Jurkat, Clone E6-1 (cell line): ENCODE results near the gene HOXB13. TPM values are rescaled to one million over a fixed set of nuclear protein-coding genes. Genes with fewer than 3 reads are reported as not detected.

Experiments
- DNase-seq: peaks from one replicate; pipeline ENCODE4 v3.0.0-alpha.2; 2011; ENCODE audit warnings: low read depth, low spot score
- H3K4me3 ChIP-seq: 2 replicates; pipeline ENCODE4 v1.5.1; 2011; ENCODE audit warnings: mild to moderate bottlenecking, low read length, control low read depth, moderate library complexity
- polyA plus RNA-seq: library from polyadenylated mRNA; unstranded; fragments of >200 nt; gene quantifications from one replicate; pipeline ENCODE4 v1.2.1, GENCODE V29; 2012; ENCODE audit warnings: missing spikeins; ENCODE audit not compliant: insufficient read length, insufficient read depth

Gene HOXB13
- polyA plus RNA-seq: 1.9 TPM

DNA sequence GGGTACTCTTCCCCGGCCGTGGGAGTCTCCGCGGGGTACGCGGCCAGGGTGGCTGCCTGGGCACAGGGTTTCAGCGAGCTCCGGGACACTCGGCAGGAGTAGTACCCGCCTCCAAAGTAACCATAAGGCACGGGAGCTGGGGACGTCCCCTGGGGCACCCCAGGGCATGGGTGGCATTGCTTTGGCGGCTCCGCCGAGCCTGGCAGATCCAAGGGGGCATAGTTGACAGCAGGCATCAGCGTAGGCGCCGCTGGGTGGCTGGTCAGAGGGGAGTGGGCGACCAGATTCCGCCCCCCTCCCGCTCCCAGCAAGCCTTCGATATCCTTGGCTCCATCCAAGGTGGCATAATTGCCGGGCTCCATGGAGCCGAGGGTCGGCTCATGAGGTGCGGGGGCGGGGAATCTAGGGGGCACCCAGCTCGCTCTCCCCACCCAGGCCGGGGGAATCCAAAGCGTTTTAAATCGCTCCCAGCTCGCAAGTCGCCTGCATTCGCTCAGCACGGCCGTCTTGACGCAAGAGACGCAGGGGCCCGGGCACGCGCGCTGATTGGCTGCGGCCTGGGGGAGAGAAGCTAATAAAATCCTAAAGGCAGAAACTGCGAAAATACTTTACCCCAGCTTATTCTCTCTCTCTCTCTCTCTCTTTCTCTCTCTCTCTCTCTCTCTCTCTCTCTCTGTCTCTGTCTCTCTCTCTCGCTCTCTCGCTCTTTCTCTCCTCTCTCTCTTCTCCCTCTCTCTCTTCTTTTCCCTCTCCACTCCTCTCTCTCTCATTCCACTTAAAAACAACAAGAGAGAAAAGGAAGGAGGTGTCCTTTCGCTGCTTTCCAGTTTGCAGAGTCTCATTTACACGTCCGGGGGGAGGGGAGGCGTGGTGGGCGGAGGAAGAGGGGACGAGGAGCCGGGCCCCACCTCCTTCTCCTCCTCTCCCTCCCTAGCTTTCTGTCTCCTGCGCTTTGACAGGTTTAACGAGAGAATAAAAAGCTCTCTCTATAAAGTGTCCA, at the start of gene HOXB13:
TSS of gene HOXB13 (minus strand) at position 519 of the 1,000 bp plus-strand sequence. CDS start at position 362, 157 bp downstream.
- H3K4me3 ChIP-seq: peak within 1 kb of the TSS; percentile 56
- peak; percentile 59 for DNase-seq

DNA sequence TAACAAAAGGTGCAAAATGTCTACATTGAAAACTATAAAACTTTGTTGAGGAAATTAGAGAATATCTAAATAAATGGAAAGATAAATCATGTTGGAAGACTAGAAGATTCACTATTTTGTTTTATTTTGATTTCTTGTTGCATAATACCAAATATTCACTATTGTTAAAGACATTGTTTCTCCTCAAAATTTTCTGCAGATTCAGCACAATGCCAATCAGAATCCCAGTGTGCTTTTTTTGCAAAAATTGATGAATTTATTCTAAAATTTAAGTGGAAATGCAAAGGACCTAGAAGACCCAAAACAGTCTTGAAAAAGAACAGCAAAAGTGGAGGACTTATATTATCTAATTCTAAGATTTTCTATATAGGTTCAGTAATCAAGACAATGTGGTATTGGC, 48.1 kb upstream of the HOXB13 start:
- DNase-seq: no peak
- no peak overlapping the region for H3K4me3 ChIP-seq

DNA sequence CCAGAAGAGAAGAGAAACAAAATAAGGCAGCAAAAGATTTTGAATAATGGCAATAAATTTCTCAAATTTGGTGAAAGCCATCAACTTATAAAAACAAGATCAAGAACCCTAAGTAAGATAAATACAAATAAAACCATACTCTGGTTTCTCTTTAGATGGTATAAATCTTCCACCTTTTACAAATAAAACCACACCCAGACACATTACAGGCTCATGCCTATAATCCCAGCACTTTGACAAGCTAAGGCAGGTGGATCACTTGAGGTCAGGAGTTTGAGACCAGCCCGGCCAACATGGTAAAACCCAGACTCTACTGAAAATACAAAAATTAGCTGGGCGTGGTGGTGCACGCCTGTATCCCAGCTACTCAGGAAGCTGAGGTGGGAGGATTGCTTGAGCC, 44.7 kb upstream of the HOXB13 start:
- no peak for DNase-seq
- H3K4me3 ChIP-seq: no peak overlapping the region

DNA sequence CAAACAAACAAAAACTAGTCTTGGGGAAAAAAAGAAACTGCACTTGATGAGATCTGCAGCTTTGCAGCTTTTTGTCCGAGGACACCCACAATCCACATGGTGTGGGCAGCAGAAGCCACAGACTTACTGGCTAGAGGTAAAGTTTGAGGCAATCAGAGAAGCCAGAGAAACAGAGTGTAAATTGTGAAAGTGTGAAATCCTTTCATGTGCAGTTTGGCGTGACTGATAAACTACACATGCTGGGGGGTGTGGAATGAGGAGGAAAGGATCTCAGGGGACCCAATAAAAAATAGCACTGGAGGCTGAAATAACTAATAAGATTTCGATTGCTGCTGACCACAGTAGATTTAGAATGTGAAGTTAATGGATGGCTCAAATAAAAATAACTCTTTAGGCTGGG, 42.4 kb upstream of the HOXB13 start:
- H3K4me3 ChIP-seq: no peak overlapping the region
- DNase-seq: no peak

DNA sequence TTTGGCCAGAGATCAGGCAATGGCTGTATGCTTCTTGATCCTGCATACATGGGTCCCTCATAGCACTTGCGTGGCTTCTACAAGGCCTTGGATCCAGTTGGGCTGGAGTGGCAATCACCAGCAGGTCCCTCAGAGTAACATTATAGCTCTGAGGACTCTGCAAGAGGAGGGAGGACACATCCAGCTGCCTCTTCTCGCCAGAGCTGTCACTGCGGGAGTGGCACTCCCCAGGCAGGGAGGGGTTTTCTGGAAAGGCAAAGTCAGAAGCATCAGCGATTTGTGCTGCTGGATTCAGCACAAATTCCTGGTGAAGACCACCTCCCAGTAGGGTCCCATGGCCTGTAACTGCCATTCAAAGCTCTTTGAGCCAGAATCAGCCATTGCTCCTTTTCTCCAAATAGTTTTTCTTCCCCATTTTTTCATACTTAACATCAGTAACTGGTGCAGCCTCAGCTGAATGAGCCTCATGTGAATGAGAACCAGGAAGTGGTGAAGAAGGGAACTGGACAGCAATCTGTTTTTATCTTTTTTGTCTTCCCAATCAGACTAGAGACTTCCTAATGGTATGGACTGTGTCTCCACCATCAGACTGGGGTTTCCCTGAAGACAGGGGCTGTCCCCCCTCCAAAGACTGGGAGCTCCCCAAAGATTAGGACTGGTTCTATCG, 40.6 kb upstream of the HOXB13 start:
- H3K4me3 ChIP-seq: no peak overlapping the region
- no peak for DNase-seq

DNA sequence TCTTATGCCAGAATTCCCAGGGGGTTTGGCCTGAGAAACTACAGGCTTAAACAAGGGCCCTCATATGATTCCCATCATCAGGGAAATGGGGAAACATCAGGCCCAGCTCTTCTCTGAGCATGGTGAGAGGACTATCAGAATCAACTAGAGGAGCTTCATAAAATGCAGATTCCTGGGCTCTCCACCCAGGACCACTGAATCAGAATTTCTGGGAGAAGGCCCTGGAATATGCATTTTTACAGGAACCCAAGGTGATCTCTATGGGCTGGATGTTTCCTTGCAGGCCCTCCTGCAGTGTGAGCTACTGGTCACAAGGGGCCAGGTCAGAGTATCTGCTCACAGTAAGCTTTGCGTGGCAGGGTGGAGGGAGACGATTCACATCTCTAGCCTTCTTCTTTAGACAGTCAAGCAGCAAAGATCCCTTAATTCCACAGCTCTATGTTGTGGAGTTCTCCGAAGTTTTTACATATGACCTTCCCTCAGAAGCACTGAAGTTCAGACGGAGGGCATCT, 38.8 kb upstream of the HOXB13 start:
- no peak overlapping the region for H3K4me3 ChIP-seq
- no peak for DNase-seq

DNA sequence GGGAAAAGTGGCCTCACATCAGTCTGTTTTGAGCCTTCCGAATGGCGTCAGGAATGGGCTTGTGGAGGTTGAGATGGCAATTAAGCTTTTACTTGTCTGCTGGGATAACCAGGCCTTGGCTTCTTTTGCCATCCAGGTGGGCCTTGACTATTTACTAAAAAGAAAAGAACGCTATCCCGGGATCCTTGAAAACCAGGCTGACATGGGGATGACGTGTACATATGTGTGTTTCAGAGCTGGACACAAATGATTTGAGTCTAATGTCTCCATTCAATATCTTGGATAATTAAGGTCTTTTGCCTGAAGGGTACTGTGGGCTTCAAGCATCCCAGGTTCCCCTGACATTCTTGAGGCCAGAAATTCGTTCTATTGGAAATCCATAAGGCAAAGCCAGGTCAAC, 32.6 kb upstream of the HOXB13 start:
- no peak overlapping the region for H3K4me3 ChIP-seq
- DNase-seq: no peak

DNA sequence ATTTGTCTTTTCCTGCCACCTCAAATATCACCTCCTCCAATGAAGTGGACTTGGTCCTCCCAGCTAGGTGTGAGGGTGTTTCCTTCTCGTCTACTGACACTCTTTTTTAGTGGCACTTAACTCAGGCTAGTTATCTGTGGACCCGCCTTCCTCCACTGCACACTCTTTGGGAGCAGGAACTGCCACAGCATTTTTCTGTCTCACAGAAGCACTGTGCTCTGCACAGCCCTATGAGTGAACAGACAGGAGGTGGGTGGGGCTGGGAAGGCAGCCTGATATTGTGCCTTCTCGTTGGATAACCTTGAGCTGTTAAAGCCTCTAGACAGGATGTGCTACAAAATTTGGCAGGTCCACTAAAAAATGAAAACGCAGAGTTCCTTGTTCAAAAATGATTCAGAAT, 31.9 kb upstream of the HOXB13 start:
- no peak for DNase-seq
- H3K4me3 ChIP-seq: no peak overlapping the region

DNA sequence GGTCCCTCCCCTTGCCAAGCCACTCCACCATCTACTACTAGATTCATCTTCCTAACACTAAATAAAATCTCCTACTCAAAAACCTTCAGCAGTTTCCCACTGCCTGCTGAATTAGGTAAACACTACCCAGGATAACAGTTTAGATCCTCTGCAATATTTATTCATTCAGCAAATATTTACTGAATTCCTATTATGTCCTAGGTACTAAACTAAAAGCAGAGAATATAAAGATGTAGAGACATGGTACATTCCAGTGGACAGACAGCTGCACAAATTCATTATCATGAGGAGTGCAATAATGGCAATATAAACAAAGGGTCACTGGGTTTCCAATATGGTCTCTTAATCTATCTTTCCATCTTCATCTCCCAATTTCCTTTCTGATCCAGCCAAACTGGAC, 30.7 kb upstream of the HOXB13 start:
- no peak for DNase-seq

DNA sequence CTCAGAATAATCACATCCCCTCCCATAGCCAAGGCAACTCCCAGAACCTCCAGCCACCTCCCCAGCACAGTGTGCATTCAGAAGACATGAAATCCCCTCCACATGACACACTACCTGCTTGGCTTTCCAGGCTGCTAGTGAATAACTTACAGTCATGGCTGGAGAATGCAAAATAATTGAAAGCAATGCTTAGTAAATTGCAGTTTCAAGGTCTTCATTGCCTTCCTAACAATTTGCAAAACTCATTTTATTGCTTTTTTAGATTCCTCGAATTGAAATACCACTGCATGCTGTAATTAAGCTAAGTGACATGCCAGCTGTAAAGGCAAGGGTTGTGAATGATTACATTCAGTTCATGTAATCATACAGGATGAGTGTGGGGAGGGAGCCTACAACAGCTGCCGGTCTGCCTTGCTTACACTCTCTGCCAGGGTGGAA, 29.0 kb upstream of the HOXB13 start:
- H3K4me3 ChIP-seq: no peak overlapping the region
- DNase-seq: no peak

More for the DNA sequence above, 30.7 kb upstream of the HOXB13 start:
- no peak overlapping the region for H3K4me3 ChIP-seq

DNA sequence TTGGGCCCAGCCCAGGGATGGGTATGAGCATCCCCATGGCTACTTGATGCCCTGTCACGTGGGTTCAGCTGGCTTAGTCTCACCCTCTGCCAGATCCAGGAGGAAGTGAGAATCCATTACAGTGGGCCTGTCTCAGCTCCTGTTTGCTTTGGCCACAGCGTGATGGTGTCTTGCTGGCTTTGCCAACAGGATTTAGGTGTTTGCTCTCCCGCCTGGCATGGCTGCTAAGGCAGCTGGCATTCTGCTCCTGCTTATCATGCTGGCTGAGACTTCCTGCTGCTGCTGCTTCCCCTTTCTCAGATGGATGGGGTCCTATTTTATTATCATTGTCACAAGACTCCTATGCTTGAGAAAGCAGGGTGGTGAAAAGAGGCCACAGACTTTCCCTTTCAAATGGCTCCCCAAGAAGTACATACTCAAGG, 28.3 kb upstream of the HOXB13 start:
- DNase-seq: no peak
- H3K4me3 ChIP-seq: no peak overlapping the region

DNA sequence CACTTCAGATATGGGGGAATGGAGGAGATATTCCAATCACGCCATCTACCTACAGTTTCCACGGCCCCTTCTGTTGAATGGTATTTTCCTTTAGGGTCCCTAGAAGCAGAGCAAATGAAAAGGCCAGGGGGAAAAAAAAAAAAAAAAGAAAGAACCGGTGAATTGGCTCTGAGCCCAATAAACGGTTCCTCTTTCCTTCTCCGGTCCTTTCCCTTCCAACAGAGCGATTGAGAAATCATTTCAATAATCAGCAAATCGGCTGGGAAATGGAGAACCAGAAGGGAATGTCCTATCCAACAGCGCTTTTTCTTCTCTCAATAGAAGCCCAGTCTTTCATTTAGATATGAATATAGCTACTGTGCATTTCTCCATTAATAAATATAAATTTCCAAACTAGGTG, 26.8 kb upstream of the HOXB13 start:
- DNase-seq: no peak

DNA sequence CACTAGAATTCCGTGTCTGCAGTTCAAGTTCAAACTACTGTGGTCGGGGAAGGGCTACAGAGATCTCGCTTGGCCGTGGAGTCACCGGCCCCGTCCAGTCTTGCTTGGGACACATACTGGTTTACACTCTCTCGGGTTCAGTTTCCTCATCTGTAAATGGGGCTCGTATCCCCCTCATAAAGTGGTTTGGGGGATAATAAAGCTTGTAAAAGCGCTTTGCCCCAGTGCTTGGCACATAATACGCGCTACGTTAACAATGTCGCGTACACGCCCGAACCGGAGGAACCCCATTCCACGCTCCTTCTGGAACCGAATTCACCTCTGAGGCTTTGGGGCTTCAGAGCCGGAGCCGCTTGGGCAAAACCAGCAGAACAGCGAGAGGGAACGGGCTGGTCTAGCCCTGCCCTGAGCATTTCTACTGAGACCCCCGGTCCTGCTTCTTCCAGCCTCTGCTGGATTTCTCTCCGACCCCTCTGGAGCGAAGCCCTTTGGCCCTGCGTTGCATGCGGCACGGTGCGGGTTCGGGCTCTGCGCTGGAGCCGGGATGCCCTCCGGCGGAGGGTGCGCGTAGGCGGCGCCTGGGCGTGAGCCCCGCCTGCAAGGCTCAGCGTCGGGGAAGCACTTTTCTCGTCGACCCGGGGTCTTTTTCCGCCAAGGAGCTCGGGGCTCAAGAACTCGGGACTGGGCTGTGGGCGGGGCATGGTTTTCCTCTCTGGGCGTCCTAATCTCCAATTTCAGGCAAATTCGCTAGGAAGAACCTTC, 26.1 kb upstream of the HOXB13 start:
- H3K4me3 ChIP-seq: no peak overlapping the region
- no peak for DNase-seq

More for the DNA sequence above, 26.8 kb upstream of the HOXB13 start:
- H3K4me3 ChIP-seq: no peak overlapping the region

DNA sequence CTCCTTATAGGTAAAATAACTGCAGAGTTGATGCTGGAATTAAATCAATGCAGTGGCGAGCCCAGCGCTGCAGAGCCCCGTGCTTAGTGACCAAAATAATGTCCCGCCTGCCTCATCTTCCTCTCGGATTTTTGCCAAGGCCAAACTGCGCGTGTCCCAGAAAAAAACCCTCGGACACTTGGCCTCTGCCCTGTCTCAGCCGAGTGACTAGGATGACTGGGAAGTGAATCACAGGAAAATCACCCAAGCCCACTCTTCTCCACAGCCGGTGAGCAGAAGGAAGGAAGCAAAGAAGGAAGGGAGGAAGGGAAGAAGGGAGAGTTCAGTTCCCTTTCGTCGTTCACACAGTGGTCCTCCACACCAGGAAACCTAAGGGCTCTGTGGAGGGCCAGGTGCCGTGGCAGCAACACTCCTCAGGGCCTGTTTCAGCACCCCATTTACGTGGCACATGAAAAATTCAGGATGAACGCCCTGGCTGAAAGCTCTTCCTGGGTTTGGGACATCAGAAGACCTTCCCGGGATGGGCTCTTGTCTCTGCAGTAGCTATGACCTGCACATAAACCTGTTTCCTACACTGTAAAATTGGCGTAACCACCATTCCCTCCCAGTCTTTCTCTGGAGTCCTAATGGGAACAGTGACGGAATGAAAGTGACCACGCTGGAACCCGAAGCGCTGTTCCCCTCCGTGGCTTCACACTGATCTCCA, 25.4 kb upstream of the HOXB13 start:
- no peak overlapping the region for H3K4me3 ChIP-seq
- DNase-seq: no peak

DNA sequence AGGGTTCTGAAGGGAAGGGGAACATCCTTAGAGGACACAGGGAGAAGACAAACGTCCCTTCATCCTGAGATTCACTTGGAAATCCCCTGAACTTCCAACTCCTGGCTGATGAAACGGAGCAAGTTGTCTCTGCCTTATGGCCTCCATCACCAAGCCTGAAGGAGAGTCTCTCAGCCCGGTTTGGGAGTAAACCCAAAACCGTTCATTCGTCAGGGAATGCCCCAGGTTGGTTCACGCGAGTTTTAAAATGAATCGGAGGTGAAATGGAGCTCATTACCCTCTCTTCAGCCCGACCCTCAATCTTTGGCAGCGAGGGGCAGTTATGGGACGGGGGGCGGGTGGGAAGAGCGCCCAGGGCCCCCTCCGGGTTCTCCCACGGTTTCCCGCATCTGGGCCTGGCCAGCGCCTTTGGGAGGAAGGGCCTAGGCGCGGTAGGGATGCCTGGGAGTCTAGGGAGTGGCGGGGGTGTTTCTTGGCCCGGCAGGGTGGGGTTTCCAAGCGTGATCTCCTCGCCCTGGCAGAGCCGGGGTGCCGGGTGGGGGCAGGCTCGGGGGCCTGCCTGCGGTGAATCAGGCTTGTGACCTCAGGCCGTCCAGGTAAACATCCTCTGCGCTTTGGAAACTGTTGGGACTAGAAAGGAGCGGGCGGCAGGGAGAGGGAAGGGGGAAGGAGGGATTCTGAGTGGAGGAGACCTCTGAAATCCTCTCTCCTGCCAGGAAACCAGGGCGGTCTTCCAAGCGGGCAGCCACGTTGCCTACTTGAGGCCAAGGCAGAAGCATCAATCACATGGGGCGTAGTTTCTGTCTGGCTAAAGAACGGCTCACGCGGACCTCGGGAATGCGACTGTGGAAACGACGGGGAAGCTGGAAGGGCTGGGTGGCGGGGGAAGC, 24.1 kb upstream of the HOXB13 start:
- no peak overlapping the region for H3K4me3 ChIP-seq
- DNase-seq: no peak

DNA sequence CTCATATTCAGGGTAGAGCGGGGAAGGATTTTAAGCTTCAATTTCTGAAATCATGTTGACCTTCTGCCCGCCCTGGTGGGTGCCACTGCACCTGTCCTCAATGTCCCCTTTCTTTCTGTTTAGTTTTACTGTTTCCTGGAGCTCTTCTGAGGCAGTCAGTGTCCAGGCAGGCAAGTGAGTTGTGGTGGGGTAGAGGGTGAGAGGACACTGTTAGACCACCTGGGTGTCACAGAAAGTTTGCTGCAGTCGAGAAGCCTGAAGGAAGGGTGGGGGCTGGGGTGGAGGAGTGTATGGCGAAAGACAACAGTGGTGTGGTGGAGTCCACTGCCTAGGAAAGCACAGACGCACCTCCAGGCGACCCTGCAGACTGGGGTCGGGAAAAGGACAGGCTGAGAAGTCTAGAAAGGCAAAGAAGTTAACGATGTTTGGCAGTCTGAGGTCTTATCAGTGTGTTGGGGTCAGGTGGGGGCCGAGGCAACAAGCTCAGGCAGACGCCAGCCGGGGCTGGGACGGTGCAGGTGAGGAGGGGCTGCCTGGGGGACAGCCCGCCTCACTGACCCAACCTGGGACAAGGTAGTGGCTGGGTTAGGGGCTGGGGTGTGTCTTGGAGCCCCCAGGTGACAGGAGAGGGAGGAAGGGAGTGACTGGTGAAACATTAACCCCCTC, 23.3 kb upstream of the HOXB13 start:
- DNase-seq: no peak
- no peak overlapping the region for H3K4me3 ChIP-seq

DNA sequence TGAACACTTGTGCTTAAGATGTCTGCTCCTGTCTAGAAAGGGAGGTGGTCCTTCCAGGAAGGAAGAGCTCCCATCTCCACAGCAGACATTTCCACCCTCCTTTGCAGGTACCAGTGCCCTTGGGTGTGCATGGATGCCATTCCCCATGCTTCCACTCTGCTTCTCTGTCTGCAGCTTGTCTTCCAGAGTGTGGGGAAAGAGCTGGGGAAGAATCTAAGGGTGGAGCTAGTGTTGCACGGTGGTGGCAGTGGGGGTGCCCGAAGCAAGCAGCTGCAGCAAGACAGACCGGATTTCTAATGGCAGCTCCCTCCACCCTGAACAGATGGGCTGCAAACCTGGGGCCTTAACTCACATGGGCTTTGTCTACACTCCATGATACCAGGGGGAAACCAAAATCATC, 22.6 kb upstream of the HOXB13 start:
- no peak for DNase-seq
- no peak overlapping the region for H3K4me3 ChIP-seq
